IPS-NIHi7 (cell line): ENCODE data around the gene CYS1.
"Not testable (repeated sequence)": the region's sequence is repeated elsewhere in the genome, so short reads cannot be mapped to it uniquely, and the experiment has no call there.

Experiments
- DNase-seq: peaks from one replicate; pipeline ENCODE4 v3.0.0; 2012; ENCODE audit warnings: mixed read lengths; ENCODE audit errors: extremely low spot score

Gene CYS1, protein sequence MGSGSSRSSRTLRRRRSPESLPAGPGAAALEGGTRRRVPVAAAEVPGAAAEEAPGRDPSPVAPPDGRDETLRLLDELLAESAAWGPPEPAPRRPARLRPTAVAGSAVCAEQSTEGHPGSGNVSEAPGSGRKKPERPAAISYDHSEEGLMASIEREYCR

DNA sequence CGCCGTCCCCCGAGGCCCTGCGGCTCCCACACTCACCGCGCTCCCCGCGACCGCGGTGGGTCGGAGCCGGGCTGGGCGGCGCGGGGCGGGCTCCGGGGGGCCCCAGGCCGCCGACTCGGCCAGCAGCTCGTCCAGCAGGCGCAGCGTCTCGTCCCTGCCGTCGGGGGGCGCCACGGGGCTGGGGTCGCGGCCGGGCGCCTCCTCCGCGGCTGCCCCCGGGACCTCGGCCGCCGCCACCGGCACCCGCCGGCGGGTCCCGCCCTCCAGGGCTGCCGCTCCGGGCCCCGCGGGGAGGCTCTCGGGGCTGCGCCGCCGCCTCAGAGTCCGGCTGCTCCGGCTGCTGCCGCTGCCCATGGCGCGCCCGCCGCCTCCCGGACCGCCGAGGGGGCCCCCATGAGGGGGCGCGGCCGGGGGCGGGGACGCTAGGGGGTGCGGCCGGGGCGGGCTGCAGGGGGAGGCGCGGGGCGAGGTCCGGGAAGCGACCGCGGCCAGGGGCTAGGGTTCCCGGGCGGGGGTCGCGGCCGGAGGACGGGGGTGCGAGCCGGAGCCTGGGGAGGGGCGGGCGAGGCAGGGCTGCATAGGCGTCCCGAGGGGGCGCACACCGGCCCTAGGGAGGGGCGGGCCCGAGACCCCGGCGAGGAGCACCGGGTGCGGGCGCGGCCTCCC is at the start of gene CYS1:
CYS1 (minus strand) TSS at position 542 of the 666 bp plus-strand sequence; CDS start at position 354, 188 bp downstream.
- DNase-seq: peak; percentile 83

DNA sequence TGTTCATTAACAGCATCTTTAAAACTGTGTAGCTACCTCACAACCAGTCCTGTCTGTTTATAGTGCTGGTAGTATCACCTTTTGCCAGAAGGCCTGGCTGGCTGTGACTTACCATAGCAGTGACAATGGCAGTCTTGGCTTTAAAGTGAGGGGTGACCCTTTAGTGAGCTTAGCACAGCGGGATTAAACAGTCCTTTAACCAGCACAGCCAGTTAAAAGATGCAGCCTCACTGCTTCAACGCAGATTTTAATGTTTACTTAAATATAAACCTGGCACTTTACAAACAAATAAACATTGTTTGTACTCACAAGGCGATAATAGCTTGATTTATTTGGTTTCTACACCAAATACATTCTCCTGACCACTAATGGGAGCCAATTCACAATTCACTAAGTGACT is 49.3 kb upstream of the CYS1 start:
- DNase-seq: no peak

DNA sequence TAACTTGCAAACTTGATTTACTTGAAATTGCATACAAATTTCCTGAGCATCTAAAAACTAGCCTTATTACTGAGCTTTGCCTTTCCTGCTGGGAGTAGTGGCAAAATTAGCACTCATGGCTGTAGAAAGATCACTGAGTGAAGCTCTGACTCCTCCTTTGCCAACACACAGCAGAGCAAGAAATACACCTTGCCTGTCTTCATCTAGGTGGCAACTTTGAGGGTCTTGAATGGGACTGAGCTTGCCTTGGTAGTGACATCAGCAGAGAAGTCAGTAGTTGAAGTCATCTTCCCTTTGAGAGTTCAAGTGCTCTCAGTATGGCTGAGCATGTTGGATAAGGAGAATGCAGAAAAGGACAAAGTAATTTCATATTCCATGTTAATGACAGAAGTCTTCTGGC is 48.2 kb upstream of the CYS1 start:
- no peak for DNase-seq

DNA sequence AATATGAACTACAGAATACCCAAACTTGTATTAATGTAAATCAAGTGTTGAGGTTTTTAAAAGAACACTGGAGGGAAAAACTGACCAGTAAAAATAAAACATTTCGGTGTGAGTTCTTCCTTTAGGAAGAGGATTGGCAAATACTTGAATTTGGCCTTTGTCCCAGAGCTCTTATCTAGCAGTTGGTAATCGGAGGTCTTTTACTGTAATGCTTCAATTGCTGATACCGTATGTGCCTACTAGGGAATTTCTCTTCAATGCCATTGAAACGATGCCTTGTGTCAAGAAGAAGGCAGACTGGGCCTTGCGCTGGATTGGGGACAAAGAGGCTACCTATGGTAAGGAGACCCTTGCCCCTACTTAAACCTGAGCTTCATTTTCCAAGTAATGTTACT is 46.4 kb upstream of the CYS1 start:
- DNase-seq: no peak

DNA sequence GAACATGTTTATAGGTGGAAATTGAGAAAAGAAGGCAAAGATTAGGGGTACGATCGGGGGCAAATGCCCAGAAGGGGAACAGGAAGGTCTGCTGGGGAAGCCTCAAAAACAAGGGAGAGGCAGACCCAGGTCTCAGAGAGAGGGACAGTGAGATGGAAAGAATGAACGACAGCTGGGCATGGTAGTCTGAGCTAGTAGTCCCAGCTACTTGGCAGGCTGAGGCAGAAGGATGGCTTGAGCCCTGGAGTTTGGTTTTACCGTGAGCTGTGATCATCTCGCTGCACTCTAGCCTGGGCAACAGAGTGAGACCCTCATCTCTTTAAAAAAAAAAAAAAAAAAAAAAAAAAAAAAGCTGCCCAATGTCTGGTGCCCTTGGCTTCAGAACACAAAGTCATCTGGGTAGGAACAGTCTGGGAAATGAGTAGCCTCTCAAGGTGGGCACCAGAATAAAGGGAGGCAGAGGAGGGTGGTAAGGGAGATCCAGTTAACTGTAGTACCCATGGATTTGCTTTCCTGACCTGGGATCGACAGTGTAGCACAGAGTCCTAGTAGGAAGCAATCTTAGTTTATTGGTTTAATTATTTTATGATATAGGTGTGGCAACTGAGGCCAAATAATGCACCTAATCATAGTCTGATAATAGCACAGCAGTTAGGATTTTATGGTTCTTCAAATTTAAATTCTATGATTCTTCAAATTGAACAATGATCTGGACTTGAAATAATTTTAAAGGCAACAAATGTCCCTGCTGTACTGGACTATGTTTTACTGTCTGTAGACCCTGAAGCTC is 45.8 kb upstream of the CYS1 start:
- DNase-seq: no peak

- no peak for DNase-seq
These were observed 44.4 kb upstream of the CYS1 start for GRCh38 chr2:10124538-10125045.

GRCh38 chr2:10123281-10123680 is 43.1 kb upstream of the CYS1 start:
- DNase-seq: no peak

DNA sequence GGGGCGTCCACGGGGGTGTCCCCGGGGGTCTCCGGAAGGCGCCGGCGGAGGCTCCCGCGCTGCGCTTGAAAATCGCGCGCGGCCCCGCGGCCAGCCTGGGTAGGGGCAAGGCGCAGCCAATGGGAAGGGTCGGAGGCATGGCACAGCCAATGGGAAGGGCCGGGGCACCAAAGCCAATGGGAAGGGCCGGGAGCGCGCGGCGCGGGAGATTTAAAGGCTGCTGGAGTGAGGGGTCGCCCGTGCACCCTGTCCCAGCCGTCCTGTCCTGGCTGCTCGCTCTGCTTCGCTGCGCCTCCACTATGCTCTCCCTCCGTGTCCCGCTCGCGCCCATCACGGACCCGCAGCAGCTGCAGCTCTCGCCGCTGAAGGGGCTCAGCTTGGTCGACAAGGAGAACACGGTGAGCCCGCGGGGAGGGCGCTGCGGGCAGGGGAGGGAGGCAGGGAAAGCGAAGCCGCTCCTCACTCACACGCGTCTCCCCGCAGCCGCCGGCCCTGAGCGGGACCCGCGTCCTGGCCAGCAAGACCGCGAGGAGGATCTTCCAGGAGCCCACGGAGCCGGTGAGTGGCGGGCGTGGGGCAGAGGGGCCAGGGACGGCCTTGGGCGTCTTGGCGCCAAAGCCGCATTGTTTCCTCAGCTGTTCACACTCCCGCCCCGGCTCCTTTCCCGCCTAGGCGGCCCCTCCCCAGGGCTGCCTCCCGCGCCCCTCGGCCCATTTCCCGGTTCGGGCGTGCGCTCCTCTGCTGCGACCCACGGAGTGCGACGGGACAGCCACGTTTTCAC is 42.5 kb upstream of the CYS1 start, which contains the start of gene RRM2:
RRM2 (plus strand) TSS at position 240 of the 781 bp plus-strand sequence; CDS start at position 300, 60 bp downstream.
- peak; percentile 94 for DNase-seq

GRCh38 chr2:10120877-10121574 is 40.8 kb upstream of the CYS1 start:
- no peak for DNase-seq

DNA sequence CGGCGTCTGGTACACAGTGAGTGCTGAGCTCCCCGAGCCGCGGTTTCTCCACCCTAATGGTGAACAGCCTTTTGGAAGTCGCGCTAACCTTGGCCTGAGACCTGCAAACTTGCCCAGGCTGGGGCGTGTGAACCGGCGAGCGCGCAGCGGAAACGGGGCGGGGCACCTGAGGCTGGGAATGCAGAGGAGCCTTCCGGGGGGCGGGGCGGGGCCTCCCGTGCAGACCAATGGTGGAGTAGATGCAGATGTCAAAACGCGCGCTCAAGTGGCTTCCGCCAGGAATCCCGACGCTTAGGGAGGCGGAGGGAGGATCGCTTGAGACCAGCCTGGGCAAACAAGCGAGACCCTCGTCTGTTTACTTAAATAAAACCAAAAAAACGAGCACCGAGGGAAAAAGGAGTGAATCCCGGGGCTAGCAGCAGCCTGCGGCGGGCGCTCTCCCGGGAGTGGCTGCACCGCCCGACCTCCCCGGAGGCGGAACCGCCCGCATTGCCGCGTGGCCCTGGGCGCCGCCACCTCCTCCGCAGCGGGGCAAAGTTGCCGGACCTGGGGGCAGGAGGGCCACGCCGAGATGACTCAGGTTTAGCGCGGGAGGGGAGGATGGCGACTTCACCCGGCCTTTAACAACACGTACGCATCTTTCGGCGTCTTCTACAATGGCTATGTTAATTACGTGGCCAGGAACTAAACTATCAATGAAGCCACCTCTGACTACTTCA is 40.1 kb upstream of the CYS1 start:
- DNase-seq: peak; percentile 99

DNA sequence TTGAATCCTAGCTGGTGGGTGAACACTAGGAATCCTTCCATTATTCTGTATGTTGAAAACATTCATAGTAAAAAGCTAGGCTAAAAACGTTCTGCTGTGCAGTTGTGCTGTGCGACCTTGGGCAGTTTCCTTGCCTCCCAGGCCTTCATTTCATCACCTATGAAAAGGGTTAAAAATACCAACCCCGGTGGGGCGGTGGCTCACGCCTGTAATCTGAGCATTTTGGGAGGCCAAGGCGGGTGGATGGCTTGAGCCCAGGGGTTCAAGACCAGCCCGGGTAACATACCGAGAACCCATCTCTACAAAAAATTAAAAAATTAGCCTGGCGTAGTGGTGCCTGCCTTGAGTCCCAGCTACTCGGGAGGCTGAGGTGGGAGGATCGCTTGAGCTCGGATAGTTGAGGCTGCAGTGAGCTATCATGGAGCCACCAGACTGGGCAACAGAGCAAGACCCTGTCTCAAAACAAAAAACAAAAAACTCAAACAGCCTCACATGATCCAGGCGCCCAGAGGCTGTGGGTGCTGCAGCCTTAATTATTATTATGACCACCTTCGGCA is 39.5 kb upstream of the CYS1 start:
- no peak for DNase-seq

DNA sequence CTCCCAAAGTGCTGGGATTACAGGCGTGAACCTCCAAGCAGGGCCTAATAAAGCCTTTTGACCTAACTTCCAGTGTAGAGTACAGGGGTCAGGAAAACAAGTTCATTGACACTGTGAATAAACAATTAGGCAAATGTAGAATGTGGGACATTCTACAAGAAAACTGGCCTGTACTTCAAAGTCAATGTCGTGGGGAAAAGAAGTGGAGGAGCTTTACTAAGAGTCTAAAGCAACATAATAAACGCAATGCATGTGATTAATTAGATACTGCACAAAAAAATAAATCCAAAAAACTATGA is 38.8 kb upstream of the CYS1 start:
- no peak for DNase-seq

DNA sequence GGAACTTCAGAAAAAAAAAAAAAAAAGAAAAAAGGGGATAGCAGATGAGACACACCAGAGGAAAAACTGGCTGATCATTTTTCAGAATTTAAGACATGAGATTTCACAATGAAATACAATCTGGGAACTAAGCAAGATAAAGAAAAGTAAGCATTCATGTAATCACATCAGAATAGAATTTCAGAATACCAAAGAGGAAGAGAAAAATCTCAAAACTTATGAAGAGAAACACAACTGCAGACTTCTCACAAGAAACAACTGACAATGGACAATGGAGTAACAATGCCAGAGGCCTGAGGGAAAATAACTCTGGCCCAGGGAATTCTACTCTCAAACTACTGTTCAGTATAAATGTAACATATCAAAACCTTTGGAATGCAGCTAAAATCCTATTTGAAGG is 29.1 kb upstream of the CYS1 start:
- DNase-seq: no peak

- DNase-seq: not testable (repeated sequence)
These were observed 24.7 kb upstream of the CYS1 start for GRCh38 chr2:10104906-10105305.

- DNase-seq: no peak
These were observed 23.0 kb upstream of the CYS1 start for GRCh38 chr2:10103179-10103578.

DNA sequence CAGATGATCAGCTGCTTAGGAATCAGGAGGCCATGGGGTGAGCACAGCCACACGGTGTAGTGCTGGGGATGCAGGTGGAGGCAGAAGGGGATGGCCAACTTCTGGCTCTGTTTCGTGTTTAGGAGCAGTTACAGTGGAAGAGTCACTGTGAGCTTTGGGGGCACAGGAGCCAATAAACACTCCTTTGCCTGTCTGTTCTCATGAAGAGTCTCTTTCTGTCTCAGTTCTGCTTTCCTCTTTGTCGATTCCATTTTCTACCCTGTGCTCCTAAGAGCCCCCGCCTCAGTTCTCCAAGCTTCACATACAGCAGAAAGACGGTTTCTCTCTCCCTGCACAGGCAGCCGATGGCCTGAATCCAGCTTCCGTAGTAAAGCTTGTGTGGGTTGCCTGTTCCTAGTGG is 21.3 kb upstream of the CYS1 start:
- DNase-seq: no peak

- DNase-seq: peak; percentile 94
These were observed 17.3 kb upstream of the CYS1 start for GRCh38 chr2:10097352-10098148.

DNA sequence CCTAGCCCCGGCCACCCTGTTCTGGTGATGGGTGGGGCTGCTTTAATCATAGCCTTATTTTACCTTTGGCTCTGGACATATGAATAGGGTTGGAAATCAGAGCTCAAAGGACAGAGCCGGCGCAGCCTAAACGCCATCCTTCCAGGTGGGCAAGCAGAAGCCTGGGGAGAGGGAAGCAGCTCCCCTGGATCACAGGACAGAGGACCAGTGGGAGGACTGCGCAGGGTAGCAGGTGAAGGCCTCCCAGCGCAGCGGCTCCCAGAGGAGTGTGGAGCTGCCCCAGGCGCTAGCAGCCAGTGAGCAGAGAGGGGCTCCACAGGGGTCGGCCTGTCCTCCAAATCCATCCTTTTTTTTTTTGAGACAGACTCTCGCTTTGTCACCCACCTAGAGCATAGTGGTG is 16.4 kb upstream of the CYS1 start:
- DNase-seq: no peak

- no peak for DNase-seq
These were observed 15.0 kb upstream of the CYS1 start for GRCh38 chr2:10095175-10095574.
